Measurements from ENCODE around the gene NCK1.
"Not testable (repeated sequence)": the region's sequence is repeated elsewhere in the genome, so short reads cannot be mapped to it uniquely, and the experiment has no call there.

DNA sequence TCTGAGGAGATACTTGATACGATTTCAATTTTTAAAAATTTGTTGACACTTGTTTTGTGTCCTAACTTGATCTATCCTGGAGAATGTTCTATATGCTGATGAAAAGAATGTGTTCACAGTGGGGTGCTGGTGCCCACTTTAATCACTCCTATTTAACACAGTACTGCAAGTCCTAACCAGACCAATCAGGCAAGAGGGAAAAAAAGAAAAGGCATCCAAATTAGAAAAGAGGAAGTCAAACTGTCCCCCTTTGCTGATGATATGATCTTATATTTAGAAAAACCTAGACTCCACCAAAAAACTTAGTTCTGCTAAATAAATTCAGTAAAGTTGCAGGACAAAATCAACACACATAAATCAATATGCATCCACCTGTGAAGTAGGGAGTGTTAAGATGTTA is 40.5 kb downstream of the NCK1 start:
- not testable (repeated sequence) for TF ChIP-seq CHD4 (IDR thresholded peaks at IDR 0.05; ENCODE audit: borderline replicate concordance); RCOR1 (IDR thresholded peaks at IDR 0.05; ENCODE audit: low read depth, low read length); EP300 (IDR thresholded peaks at IDR 0.05); FOSL2 (IDR thresholded peaks at IDR 0.05); FOSL2 (CRISPR knock-in tag; IDR thresholded peaks at IDR 0.05); POLR2A (IDR thresholded peaks at IDR 0.05; ENCODE audit: low read length); RNF2 (IDR thresholded peaks at IDR 0.05; ENCODE audit: borderline replicate concordance, low read depth); JUN (IDR thresholded peaks at IDR 0.05)
- TF ChIP-seq, protein P1, sequence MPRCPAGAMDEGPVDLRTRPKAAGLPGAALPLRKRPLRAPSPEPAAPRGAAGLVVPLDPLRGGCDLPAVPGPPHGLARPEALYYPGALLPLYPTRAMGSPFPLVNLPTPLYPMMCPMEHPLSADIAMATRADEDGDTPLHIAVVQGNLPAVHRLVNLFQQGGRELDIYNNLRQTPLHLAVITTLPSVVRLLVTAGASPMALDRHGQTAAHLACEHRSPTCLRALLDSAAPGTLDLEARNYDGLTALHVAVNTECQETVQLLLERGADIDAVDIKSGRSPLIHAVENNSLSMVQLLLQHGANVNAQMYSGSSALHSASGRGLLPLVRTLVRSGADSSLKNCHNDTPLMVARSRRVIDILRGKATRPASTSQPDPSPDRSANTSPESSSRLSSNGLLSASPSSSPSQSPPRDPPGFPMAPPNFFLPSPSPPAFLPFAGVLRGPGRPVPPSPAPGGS (IDR thresholded peaks at IDR 0.05) = not testable (repeated sequence)
- TF ChIP-seq, protein P2, sequence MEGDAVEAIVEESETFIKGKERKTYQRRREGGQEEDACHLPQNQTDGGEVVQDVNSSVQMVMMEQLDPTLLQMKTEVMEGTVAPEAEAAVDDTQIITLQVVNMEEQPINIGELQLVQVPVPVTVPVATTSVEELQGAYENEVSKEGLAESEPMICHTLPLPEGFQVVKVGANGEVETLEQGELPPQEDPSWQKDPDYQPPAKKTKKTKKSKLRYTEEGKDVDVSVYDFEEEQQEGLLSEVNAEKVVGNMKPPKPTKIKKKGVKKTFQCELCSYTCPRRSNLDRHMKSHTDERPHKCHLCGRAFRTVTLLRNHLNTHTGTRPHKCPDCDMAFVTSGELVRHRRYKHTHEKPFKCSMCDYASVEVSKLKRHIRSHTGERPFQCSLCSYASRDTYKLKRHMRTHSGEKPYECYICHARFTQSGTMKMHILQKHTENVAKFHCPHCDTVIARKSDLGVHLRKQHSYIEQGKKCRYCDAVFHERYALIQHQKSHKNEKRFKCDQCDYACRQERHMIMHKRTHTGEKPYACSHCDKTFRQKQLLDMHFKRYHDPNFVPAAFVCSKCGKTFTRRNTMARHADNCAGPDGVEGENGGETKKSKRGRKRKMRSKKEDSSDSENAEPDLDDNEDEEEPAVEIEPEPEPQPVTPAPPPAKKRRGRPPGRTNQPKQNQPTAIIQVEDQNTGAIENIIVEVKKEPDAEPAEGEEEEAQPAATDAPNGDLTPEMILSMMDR (IDR thresholded peaks at IDR 0.05) = not testable (repeated sequence)
- TF ChIP-seq, protein P3, sequence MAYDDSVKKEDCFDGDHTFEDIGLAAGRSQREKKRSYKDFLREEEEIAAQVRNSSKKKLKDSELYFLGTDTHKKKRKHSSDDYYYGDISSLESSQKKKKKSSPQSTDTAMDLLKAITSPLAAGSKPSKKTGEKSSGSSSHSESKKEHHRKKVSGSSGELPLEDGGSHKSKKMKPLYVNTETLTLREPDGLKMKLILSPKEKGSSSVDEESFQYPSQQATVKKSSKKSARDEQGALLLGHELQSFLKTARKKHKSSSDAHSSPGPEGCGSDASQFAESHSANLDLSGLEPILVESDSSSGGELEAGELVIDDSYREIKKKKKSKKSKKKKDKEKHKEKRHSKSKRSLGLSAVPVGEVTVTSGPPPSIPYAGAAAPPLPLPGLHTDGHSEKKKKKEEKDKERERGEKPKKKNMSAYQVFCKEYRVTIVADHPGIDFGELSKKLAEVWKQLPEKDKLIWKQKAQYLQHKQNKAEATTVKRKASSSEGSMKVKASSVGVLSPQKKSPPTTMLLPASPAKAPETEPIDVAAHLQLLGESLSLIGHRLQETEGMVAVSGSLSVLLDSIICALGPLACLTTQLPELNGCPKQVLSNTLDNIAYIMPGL (CRISPR knock-in tag; IDR thresholded peaks at IDR 0.05; ENCODE audit: borderline replicate concordance) = not testable (repeated sequence)
- TF ChIP-seq, protein P4, sequence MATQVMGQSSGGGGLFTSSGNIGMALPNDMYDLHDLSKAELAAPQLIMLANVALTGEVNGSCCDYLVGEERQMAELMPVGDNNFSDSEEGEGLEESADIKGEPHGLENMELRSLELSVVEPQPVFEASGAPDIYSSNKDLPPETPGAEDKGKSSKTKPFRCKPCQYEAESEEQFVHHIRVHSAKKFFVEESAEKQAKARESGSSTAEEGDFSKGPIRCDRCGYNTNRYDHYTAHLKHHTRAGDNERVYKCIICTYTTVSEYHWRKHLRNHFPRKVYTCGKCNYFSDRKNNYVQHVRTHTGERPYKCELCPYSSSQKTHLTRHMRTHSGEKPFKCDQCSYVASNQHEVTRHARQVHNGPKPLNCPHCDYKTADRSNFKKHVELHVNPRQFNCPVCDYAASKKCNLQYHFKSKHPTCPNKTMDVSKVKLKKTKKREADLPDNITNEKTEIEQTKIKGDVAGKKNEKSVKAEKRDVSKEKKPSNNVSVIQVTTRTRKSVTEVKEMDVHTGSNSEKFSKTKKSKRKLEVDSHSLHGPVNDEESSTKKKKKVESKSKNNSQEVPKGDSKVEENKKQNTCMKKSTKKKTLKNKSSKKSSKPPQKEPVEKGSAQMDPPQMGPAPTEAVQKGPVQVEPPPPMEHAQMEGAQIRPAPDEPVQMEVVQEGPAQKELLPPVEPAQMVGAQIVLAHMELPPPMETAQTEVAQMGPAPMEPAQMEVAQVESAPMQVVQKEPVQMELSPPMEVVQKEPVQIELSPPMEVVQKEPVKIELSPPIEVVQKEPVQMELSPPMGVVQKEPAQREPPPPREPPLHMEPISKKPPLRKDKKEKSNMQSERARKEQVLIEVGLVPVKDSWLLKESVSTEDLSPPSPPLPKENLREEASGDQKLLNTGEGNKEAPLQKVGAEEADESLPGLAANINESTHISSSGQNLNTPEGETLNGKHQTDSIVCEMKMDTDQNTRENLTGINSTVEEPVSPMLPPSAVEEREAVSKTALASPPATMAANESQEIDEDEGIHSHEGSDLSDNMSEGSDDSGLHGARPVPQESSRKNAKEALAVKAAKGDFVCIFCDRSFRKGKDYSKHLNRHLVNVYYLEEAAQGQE (IDR thresholded peaks at IDR 0.05) = not testable (repeated sequence)

Data from A549 (cell line).